ENCODE results near the gene MACROD2.

Gene MACROD2

DNA sequence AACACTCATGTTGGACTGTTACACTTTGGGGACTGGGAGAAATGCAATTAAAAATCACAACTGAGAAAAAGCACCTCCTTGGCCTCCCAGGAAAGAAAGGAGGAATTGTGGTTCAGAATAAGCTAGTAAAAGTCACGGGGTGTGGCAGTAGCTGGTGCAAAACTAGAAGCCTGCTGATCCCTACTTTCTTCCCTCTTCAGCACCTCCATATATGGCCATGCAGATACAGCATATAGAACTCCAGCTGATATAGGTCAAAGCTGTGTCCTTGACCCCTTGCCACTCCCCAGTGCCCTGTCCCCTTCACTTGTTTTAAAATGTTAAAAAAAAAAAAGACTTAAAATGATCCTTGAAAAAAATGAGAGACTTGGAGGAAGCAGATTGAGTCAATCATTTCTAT lies 347.6 kb downstream of the MACROD2 start:
- DNase-seq = no peak

GRCh38 chr20:14343491-14344065 lies 348.3 kb downstream of the MACROD2 start:
- DNase-seq = no peak

- no peak for DNase-seq
Observed at GRCh38 chr20:14344746-14345145, 349.4 kb downstream of the MACROD2 start.

GRCh38 chr20:14355791-14356190 lies 360.5 kb downstream of the MACROD2 start:
- DNase-seq = no peak

GRCh38 chr20:14360416-14360815 lies 365.1 kb downstream of the MACROD2 start:
- DNase-seq = no peak

GRCh38 chr20:14361509-14362345 lies 366.4 kb downstream of the MACROD2 start:
- DNase-seq = no peak

DNA sequence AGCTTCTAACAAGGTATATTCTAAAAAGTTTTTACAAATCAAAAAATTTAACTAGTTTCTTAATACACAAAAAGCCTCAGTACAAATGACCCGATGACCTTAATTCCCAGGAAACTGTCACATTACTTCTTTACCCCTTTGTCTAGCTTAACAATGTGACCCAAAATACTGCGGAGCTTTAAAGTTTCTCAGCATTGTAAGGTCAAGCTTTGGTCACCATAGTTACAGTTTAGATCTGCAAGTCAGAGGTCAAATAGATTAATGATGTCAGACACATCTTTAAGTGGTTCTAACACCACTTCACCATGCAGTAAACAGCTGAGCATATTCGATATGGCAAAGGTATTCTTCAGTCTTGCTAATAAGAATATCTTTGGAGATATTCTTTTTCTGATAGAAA lies 378.9 kb downstream of the MACROD2 start:
- no peak for DNase-seq

GRCh38 chr20:14375416-14375985 lies 380.2 kb downstream of the MACROD2 start:
- DNase-seq = no peak

- no peak for DNase-seq
Observed at GRCh38 chr20:14378326-14378725, 383.0 kb downstream of the MACROD2 start.

DNA sequence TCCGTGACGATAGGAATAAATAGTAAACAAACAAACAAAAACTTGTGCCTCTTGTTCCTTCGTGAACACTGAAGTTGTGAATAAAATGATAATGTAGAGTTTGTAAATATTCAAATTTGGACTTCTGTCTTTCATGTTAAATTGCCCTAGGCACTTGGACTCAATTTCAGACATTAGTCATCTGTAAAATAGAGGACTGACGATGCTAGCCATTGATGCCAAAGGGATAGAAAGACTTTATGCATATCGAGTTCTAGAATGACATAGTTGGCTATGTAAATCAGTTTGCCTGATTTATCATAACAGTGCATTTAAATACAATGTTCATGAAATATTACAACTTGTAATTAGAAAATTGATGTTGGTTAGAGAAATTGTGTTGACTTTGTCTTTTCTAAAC lies 388.0 kb downstream of the MACROD2 start:
- no peak for DNase-seq

- no peak for DNase-seq
Observed at GRCh38 chr20:14384416-14385175, 389.3 kb downstream of the MACROD2 start.

- DNase-seq = no peak
Observed at GRCh38 chr20:14385176-14385740, 389.9 kb downstream of the MACROD2 start.

- no peak for DNase-seq
Observed at GRCh38 chr20:14386726-14387125, 391.4 kb downstream of the MACROD2 start.

GRCh38 chr20:14401479-14402138 lies 406.3 kb downstream of the MACROD2 start:
- no peak for DNase-seq

GRCh38 chr20:14404515-14404914 lies 409.2 kb downstream of the MACROD2 start:
- no peak for DNase-seq

DNA sequence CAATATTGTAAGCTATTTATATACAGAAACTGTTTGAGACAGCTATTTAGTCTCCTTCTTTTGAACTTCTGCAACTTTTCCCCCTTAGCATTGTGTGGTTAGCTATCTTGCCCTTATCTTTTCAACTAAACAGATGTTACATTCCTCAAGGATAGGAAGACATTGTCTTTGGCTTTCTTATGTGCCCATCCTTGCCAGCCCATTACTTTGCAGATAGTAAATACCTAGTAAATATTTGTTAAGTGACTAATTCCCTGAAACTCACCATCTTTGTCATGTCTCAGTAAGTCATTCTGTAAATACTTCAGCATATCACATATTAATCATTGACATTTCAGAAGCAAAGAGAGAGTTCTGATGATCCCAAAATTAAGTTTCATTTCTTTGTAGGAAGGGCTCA lies 411.2 kb downstream of the MACROD2 start:
- DNase-seq = no peak

DNA sequence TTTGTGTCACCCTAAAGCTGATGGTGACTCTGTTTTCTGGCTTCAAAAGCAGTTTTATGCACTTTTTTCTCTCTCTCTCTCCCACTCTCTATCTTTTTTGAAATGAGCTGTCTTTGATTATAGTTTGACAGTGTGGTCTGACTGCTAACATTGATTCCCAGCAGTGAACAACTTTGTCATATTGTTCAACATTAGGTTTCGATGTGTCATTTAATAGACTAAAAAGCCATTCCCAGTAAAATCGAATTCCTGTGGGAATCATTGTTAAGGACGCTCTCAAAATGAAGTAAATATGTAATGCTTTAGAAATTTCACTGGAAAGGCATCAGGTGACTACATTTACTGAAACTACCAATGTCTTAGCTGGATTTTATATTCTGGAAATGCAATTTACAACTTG lies 412.0 kb downstream of the MACROD2 start:
- DNase-seq = no peak

DNA sequence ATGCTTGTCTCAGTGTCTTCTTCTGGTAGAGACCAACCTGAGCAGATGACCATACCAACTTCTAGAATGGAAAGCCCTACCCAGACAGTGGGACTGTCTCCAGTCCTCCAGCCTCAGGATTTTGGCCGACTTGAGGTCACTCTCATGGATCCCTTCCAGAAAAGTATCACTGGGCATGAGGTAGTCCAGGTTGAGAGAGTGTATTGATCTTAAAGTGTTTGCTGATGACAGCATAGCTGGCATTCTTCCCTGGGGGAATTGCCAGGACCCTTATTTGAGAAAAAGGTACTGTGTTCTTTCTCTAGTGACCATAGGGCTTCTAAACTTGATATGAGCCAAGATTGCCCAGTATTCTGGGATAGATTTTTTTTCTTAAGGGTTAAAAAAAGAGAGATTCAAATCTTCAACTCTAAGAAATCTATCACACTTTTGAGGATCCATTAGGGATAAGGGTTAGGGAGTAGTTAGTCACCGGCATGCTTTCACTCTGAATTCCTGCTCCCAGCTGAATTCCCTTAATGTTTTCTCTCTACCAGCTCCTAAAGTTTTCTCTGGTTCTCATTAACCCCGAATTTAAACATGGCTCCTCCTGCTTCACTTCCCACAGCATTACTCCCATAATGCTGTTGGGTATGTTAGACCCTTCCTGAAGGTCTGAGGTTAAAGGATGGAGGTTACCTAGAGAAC lies 415.7 kb downstream of the MACROD2 start:
- no peak for DNase-seq

DNA sequence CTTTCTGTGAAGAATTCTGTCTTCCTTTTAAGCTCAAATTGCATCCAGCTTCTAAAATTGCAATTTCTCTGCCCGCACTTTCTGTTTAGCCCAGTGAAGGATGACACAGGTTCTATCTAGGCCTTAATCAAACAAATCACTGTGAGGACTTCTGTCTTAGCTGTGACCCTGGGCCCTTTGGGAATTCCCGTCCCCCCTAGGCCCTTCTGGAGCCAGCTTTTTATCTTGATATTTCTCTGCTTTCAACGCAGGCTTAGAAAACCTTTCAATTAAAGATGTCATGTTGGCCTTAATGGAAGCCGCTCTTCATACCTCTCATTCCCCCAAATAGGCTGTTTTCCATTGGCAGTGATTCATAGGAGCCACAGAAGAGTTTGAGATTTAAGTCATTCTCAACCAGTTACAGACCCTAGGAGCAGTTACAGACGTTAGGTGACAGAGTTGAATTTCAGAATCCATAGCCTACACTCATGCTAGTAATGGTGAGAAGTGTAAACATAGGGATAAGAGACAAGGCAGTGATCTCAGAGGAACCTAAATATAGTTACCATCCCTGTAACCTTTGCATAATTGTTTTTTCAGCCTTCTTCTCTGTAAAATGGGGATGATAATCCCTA lies 416.9 kb downstream of the MACROD2 start:
- DNase-seq = no peak

GRCh38 chr20:14413835-14414234 lies 418.5 kb downstream of the MACROD2 start:
- DNase-seq = no peak

- no peak for DNase-seq
Observed at GRCh38 chr20:14414560-14414959, 419.2 kb downstream of the MACROD2 start.

DNA sequence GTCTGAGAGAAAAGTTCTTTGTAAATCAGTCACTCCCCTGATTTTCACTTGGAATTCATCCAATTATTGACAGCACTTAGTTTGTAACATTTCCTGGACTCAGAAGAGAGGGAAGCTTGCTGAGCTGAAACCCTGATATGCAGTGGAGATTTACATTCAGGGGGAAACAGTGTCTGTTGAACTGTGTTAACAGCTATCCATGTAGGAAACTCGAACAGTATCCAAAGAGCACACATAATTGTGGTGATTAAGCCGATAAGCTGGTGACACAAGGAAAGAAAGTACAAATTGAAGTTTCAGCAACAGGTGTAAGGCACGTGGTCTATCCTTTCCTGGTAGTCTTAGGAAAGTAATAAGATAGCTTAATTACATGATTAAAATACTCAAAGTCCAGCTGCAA lies 420.2 kb downstream of the MACROD2 start:
- no peak for DNase-seq
